Stimulated activated CD4-positive, alpha-beta T cell treated with anti-CD3 and anti-CD28 coated beads, Interleukin-1b, Interleukin-23, amount 100 ng/mL, for 24 hours (primary cell): ENCODE data around the gene GPD1L.

ENCODE experiments used
- DNase-seq, 4 experiments: peaks; one replicate each; pipeline ENCODE4 v3.0.0-alpha.2; 2020; ENCODE audit warnings: low read depth in 4 of 4, low spot score in 1 of 4

Gene GPD1L

GRCh38 chr3:32136703-32137102, 30.3 kb downstream of the GPD1L start:
- no peak for DNase-seq

- DNase-seq: no peak
Measured at GRCh38 chr3:32137870-32138269, 31.4 kb downstream of the GPD1L start.

GRCh38 chr3:32138545-32139104, 32.2 kb downstream of the GPD1L start:
- DNase-seq: no peak

- no peak for DNase-seq
Measured at GRCh38 chr3:32140943-32141342, 34.5 kb downstream of the GPD1L start.

- DNase-seq: peak; percentile 9 to 37 (median 22)
Measured at GRCh38 chr3:32143849-32144757, 37.7 kb downstream of the GPD1L start.

- no peak for DNase-seq
Measured at GRCh38 chr3:32146746-32147211, 40.4 kb downstream of the GPD1L start.

GRCh38 chr3:32147509-32147908, 41.1 kb downstream of the GPD1L start:
- no peak for DNase-seq

- DNase-seq: no peak
Measured at GRCh38 chr3:32147933-32148332, 41.5 kb downstream of the GPD1L start.

GRCh38 chr3:32148351-32148750, 41.9 kb downstream of the GPD1L start:
- DNase-seq: no peak

GRCh38 chr3:32153414-32154204, 47.2 kb downstream of the GPD1L start:
- no peak for DNase-seq

GRCh38 chr3:32154205-32154579, 47.8 kb downstream of the GPD1L start:
- DNase-seq: no peak

- no peak for DNase-seq
Measured at GRCh38 chr3:32155117-32155516, 48.7 kb downstream of the GPD1L start.

GRCh38 chr3:32157600-32158264, 51.3 kb downstream of the GPD1L start:
- DNase-seq: no peak

GRCh38 chr3:32160706-32161214, 54.3 kb downstream of the GPD1L start:
- no peak for DNase-seq

GRCh38 chr3:32165442-32165841, 59.0 kb downstream of the GPD1L start:
- DNase-seq: no peak

- no peak for DNase-seq
Measured at GRCh38 chr3:32166654-32167053, 60.2 kb downstream of the GPD1L start.

GRCh38 chr3:32172420-32172819, 66.0 kb downstream of the GPD1L start:
- DNase-seq: no peak

GRCh38 chr3:32175607-32176197, 69.3 kb downstream of the GPD1L start:
- DNase-seq: peak; percentile 33 to 46 (median 37)

- DNase-seq: peak; percentile 15 to 64 (median 43)
Measured at GRCh38 chr3:32176989-32177701, 70.7 kb downstream of the GPD1L start.

- DNase-seq: peak in 3 of 4 experiments; percentile 9 to 35 (median 13)
Measured at GRCh38 chr3:32177702-32178198, 71.3 kb downstream of the GPD1L start.
